ENCODE data around the gene ARFGAP2. TPM values are rescaled to one million over a fixed set of nuclear protein-coding genes. Genes with fewer than 3 reads are reported as not detected.
"Not testable (repeated sequence)": the region's sequence is repeated elsewhere in the genome, so short reads cannot be mapped to it uniquely, and the experiment has no call there.

Gene ARFGAP2
- total and polyA plus RNA-seq, 4 donors: 51.2 to 140 (median 94.1) TPM

DNA sequence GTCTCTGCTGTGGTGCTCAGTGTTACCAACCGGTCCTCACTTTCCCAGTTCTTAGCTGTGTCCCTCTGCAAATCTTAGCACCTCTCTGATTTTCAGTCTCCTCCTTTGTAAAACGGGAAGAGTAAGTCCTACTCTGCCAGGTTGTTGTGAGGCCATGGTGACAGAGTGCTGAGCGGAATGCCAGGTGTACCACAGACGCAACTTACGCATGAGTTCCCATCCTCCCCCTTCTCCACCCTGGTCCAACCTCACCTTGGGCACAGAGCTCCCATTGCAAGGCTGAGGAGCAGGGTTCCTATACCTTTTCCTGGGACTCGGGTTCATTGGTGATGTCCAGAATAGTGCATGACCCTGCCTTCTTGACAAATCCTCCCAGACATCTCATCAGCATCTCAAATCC, 30.8 kb upstream of the ARFGAP2 start:
- H3K27ac ChIP-seq (ENCODE audit: low read depth in 1 of 2, low read length in 1 of 2): no peak overlapping the region
- H3K4me1 ChIP-seq (ENCODE audit: control insufficient read depth in 5 of 5, insufficient read depth in 5 of 5, low read length in 5 of 5): no peaks in the 10 kb centered on the region
- TF ChIP-seq, protein P1, sequence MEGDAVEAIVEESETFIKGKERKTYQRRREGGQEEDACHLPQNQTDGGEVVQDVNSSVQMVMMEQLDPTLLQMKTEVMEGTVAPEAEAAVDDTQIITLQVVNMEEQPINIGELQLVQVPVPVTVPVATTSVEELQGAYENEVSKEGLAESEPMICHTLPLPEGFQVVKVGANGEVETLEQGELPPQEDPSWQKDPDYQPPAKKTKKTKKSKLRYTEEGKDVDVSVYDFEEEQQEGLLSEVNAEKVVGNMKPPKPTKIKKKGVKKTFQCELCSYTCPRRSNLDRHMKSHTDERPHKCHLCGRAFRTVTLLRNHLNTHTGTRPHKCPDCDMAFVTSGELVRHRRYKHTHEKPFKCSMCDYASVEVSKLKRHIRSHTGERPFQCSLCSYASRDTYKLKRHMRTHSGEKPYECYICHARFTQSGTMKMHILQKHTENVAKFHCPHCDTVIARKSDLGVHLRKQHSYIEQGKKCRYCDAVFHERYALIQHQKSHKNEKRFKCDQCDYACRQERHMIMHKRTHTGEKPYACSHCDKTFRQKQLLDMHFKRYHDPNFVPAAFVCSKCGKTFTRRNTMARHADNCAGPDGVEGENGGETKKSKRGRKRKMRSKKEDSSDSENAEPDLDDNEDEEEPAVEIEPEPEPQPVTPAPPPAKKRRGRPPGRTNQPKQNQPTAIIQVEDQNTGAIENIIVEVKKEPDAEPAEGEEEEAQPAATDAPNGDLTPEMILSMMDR (IDR thresholded peaks at IDR 0.05; ENCODE audit: control extremely low read depth, extremely low read depth): no peak
- ATAC-seq (ENCODE audit: insufficient read depth, low FRiP score): no peak
- WGBS, 2 donors: 90 to 98% methylated on average over 6 of the region's 6 CpGs
- no peak for DNase-seq
- no peak overlapping the region for H3K9ac ChIP-seq (ENCODE audit: insufficient read depth in 1 of 2, low read length in 2 of 2)
- no peaks in the 10 kb centered on the region for H3K9me3 ChIP-seq (ENCODE audit: control insufficient read depth in 4 of 4, insufficient read depth in 3 of 4, low read length in 3 of 4)
- H3K36me3 ChIP-seq (ENCODE audit: control insufficient read depth in 4 of 4, insufficient read depth in 4 of 4, low read length in 4 of 4): no peaks in the 10 kb centered on the region
- H3K27me3 ChIP-seq (ENCODE audit: control insufficient read depth in 3 of 3, insufficient read depth in 3 of 3, low read length in 2 of 3): no peaks in the 10 kb centered on the region
- H3K4me3 ChIP-seq: no peak overlapping the region

DNA sequence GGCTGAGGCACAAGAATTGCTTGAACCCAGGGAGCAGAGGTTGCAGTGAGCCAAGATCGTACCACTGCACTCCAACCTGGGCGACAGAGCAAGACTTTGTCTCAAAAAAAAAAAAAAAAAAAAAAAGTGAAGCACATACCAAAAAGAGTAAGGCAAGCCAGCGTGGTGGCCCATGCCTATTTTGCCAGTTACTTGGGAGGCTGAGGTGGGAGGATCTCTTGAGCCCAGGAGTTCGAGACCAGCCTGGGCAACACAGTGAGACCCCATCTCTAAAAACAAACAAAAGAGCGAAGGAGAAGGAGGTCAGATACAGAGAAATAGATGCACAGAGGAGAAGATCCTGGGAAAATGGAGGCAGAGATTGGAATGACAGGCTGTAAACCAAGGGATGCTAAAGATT, 29.9 kb upstream of the ARFGAP2 start:
- not testable (repeated sequence) for H3K9me3 ChIP-seq (ENCODE audit: control insufficient read depth in 4 of 4, insufficient read depth in 3 of 4, low read length in 3 of 4); H3K9ac ChIP-seq (ENCODE audit: insufficient read depth in 1 of 2, low read length in 2 of 2); ATAC-seq (ENCODE audit: insufficient read depth, low FRiP score); H3K27ac ChIP-seq (ENCODE audit: low read depth in 1 of 2, low read length in 1 of 2); H3K36me3 ChIP-seq (ENCODE audit: control insufficient read depth in 4 of 4, insufficient read depth in 4 of 4, low read length in 4 of 4); DNase-seq; H3K4me3 ChIP-seq; H3K27me3 ChIP-seq (ENCODE audit: control insufficient read depth in 3 of 3, insufficient read depth in 3 of 3, low read length in 2 of 3); H3K4me1 ChIP-seq (ENCODE audit: control insufficient read depth in 5 of 5, insufficient read depth in 5 of 5, low read length in 5 of 5)
- 89 to 93% methylated on average over 5 of the region's 5 CpGs for WGBS, 2 donors

GRCh38 chr11:47204637-47204989, 27.9 kb upstream of the ARFGAP2 start:
- WGBS, 2 donors: 77 to 91% methylated on average over 2 of the region's 2 CpGs
- H3K36me3 ChIP-seq (ENCODE audit: control insufficient read depth in 4 of 4, insufficient read depth in 4 of 4, low read length in 4 of 4): no peaks in the 10 kb centered on the region
- no peak for ATAC-seq (ENCODE audit: insufficient read depth, low FRiP score)
- no peak overlapping the region for H3K27ac ChIP-seq (ENCODE audit: low read depth in 1 of 2, low read length in 1 of 2)
- no peaks in the 10 kb centered on the region for H3K4me1 ChIP-seq (ENCODE audit: control insufficient read depth in 5 of 5, insufficient read depth in 5 of 5, low read length in 5 of 5)
- H3K9me3 ChIP-seq (ENCODE audit: control insufficient read depth in 4 of 4, insufficient read depth in 3 of 4, low read length in 3 of 4): no peaks in the 10 kb centered on the region
- TF ChIP-seq, protein P1 (IDR thresholded peaks at IDR 0.05; ENCODE audit: control extremely low read depth, extremely low read depth): no peak
- no peak overlapping the region for H3K4me3 ChIP-seq
- no peak overlapping the region for H3K9ac ChIP-seq (ENCODE audit: insufficient read depth in 1 of 2, low read length in 2 of 2)
- no peak for DNase-seq
- no peaks in the 10 kb centered on the region for H3K27me3 ChIP-seq (ENCODE audit: control insufficient read depth in 3 of 3, insufficient read depth in 3 of 3, low read length in 2 of 3)

- no peak overlapping the region for H3K4me3 ChIP-seq
- H3K27ac ChIP-seq (ENCODE audit: low read depth in 1 of 2, low read length in 1 of 2): no peak overlapping the region
- TF ChIP-seq, protein P1 (IDR thresholded peaks at IDR 0.05; ENCODE audit: control extremely low read depth, extremely low read depth): no peak
- no peaks in the 10 kb centered on the region for H3K4me1 ChIP-seq (ENCODE audit: control insufficient read depth in 5 of 5, insufficient read depth in 5 of 5, low read length in 5 of 5)
- no peak for DNase-seq
- WGBS, 2 donors: 82 to 84% methylated on average over 5 of the region's 5 CpGs
- no peak for ATAC-seq (ENCODE audit: insufficient read depth, low FRiP score)
- no peaks in the 10 kb centered on the region for H3K36me3 ChIP-seq (ENCODE audit: control insufficient read depth in 4 of 4, insufficient read depth in 4 of 4, low read length in 4 of 4)
- H3K9me3 ChIP-seq (ENCODE audit: control insufficient read depth in 4 of 4, insufficient read depth in 3 of 4, low read length in 3 of 4): no peaks in the 10 kb centered on the region
- no peak overlapping the region for H3K9ac ChIP-seq (ENCODE audit: insufficient read depth in 1 of 2, low read length in 2 of 2)
- no peaks in the 10 kb centered on the region for H3K27me3 ChIP-seq (ENCODE audit: control insufficient read depth in 3 of 3, insufficient read depth in 3 of 3, low read length in 2 of 3)
Observed at GRCh38 chr11:47202576-47202975, 25.9 kb upstream of the ARFGAP2 start.
